Measurements from ENCODE around the gene ERGIC2. TPM values are rescaled to one million over a fixed set of nuclear protein-coding genes. Genes with fewer than 3 reads are reported as not detected.

ERGIC2 gene
- total and polyA plus RNA-seq, 9 of the 15 experiments (the other 6 are each of a cell fraction or from before 2014, with no cell fraction given), result 24.1 to 180 (median 75.7) TPM

DNA sequence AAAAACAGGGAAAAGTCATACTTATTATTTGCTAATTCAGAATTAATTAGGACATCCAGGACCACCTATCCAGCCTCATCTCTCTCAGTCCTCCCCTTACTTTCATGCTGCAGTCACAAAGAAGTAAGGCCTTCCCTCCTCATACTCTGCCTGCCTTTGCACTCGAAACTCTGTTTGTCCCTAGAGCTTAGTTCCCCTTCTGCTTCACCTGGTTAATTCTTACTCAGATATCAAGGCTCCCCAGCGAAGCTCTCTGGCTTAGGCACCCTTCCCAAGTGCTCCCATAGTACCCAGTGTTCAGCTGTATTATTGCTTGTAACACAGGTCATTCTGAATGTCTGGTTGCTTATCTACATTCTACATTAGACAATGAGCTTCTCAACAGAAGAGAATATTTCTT, 81.3 kb downstream of the ERGIC2 start:
- Histone ChIP-seq H3K9ac (ENCODE audit: insufficient read depth in 1 of 2, low read depth in 2 of 2, low read length in 2 of 2) (no peak overlapping the region), H3K4me3 (no peak overlapping the region), H3K27ac (ENCODE audit: extremely low read depth, low read depth, low read length) (no peak overlapping the region), H3K27me3 (ENCODE audit: control insufficient read depth in 2 of 2, insufficient read depth in 2 of 2, low read length in 2 of 2) (peaks cover 0 to 3% of the 10 kb centered on the region in 2 experiments; a peak in 1 of 5 replicates), H3K4me2 (ENCODE audit: insufficient read depth, low read length) (no peak overlapping the region), H3K9me3 (replicated peaks; ENCODE audit: control insufficient read depth, insufficient read depth, low read depth, low read length) (no peaks in the 10 kb centered on the region), H2AFZ (ENCODE audit: low read depth, low read length) (no peak overlapping the region), H3K79me2 (ENCODE audit: control insufficient read depth, insufficient read depth, low read length) (no peaks in the 10 kb centered on the region), H3K4me1 (replicated peaks in 1 of 2; ENCODE audit: control insufficient read depth in 2 of 2, insufficient read depth in 2 of 2, low read length in 2 of 2) (no peaks in the 10 kb centered on the region), H3K36me3 (ENCODE audit: control insufficient read depth, insufficient read depth, low read length) (no peaks in the 10 kb centered on the region), H4K20me1 (replicated peaks; ENCODE audit: control insufficient read depth, insufficient read depth, low read length) (no peaks in the 10 kb centered on the region), H3K9me1 (ENCODE audit: control insufficient read depth, insufficient read depth, low read length) (no peaks in the 10 kb centered on the region)
- FAIRE-seq (no peak), ATAC-seq (no peak), DNase-seq (ENCODE audit: extremely low read depth in 1 of 4, low spot score in 3 of 4) (no peak)
- 6% methylated on average over 2 of the region's 2 CpGs for WGBS (ENCODE audit: insufficient coverage, low coverage, missing lambda C conversion rate)
- ChIA-PET CTCF (ENCODE audit: low intra/inter-chr PET ratio) (no interaction called here), POLR2A (no interaction called here)
- intact Hi-C loops (cut with micrococcal nuclease) (no loop called here), in situ Hi-C loops (cut with MboI) (no loop called here)
- no TSS peak for BruUV-seq (replicated peaks)
- TF ChIP-seq TCF7 (IDR thresholded peaks at IDR 0.05; ENCODE audit: borderline replicate concordance) (no peak), EHMT2 (IDR thresholded peaks at IDR 0.05) (no peak), CSDE1 (IDR thresholded peaks at IDR 0.05) (no peak), ARNT (IDR thresholded peaks at IDR 0.05) (no peak), ESRRA (IDR thresholded peaks at IDR 0.05; ENCODE audit: borderline replicate concordance, low read depth) (no peak), ZNF23 (CRISPR knock-in tag; IDR thresholded peaks at IDR 0.05) (no peak), ZBTB1 (CRISPR knock-in tag; IDR thresholded peaks at IDR 0.05; ENCODE audit: borderline replicate concordance, low read depth) (no peak), NCOA2 (IDR thresholded peaks at IDR 0.05; ENCODE audit: partially characterized antibody in 2 of 2) (no peak), TCFL5 (CRISPR knock-in tag; conservative IDR thresholded peaks at IDR 0.05) (no peak), FOSL1 (tag; conservative IDR thresholded peaks at IDR 0.05) (no peak), RB1 (IDR thresholded peaks at IDR 0.05; ENCODE audit: low read depth) (no peak), E2F3 (CRISPR knock-in tag; IDR thresholded peaks at IDR 0.05) (no peak), MCM3 (IDR thresholded peaks at IDR 0.05) (no peak), GTF2B (IDR thresholded peaks at IDR 0.05; ENCODE audit: extremely low read depth, insufficient read length) (no peak), RFX7 (CRISPR knock-in tag; IDR thresholded peaks at IDR 0.05) (no peak)
- TF ChIP-seq, protein P1, sequence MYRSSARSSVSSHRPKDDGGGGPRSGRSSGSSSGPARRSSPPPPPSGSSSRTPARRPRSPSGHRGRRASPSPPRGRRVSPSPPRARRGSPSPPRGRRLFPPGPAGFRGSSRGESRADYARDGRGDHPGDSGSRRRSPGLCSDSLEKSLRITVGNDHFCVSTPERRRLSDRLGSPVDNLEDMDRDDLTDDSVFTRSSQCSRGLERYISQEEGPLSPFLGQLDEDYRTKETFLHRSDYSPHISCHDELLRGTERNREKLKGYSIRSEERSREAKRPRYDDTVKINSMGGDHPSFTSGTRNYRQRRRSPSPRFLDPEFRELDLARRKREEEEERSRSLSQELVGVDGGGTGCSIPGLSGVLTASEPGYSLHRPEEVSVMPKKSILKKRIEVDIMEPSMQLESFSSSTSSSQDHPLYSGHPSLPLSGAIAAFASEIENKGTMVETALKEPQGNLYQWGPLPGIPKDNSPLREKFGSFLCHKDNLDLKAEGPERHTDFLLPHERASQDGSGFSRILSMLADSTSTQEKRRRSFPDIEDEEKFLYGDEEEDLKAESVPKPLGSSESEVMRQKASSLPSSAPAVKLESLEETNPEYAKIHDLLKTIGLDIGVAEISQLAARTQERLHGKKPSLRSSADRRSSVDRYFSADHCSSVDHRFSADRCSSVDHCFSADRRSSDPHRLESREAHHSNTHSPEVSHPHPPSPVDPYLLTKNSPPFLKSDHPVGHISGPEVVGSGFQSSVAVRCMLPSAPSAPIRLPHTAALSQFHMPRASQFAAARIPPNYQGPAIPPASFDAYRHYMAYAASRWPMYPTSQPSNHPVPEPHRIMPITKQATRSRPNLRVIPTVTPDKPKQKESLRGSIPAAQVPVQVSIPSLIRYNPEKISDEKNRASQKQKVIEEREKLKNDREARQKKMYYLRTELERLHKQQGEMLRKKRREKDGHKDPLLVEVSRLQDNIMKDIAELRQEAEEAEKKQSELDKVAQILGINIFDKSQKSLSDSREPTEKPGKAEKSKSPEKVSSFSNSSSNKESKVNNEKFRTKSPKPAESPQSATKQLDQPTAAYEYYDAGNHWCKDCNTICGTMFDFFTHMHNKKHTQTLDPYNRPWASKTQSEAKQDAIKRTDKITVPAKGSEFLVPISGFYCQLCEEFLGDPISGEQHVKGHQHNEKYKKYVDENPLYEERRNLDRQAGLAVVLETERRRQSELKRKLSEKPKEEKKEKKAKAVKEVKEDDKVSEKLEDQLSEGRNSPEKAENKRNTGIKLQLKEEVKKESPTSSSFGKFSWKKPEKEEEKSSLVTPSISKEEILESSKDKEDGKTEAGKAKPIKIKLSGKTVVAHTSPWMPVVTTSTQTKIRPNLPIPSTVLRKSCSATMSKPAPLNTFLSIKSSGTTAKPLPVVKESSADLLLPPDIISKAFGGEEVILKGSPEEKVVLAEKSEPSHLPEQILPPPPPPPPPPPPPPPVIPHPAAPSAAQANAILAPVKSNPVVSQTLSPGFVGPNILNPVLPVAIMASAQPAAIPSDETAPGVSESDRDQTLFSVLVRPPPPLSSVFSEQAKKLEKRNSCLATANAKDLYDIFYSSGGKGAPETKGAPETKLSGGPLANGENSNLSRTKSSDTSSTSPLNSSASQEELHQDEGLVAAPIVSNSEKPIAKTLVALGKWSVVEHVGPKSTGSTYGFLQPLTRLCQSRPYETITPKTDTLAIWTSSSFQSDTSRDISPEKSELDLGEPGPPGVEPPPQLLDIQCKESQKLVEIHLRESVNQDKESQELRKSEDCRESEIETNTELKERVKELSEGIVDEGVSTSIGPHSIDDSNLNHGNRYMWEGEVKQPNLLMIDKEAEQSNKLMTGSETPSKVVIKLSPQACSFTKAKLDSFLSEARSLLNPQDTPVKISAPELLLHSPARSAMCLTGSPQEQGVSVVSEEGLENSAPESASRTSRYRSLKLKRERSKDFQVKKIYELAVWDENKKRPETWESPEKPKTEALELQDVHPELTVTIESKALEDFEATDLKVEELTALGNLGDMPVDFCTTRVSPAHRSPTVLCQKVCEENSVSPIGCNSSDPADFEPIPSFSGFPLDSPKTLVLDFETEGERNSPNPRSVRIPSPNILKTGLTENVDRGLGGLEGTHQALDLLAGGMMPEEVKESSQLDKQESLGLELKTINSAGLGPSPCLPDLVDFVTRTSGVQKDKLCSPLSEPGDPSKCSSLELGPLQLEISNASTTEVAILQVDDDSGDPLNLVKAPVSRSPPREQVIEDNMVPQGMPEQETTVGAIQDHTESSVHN (IDR thresholded peaks at IDR 0.05; ENCODE audit: borderline replicate concordance in 1 of 2, low read depth in 1 of 2), result no peak
